Posterior vena cava (tissue), 2 donors: ENCODE data around the gene RAD9A. TPM values are rescaled to one million over a fixed set of nuclear protein-coding genes. Genes with fewer than 3 reads are reported as not detected.

Source experiments
- DNase-seq: peaks from one replicate; pipeline ENCODE4 v3.0.0-alpha.2; 2020; ENCODE audit warnings: low spot score
- intact Hi-C, 2 donors: fragments of 100-400 bp; cut with DNase I; formaldehyde crosslinking; loops; one replicate each; pipeline versions ENCODE4 v1.14.1 to v1.14.2; 2022 to 2023
- total RNA-seq, 2 donors: library from RNA; stranded (reverse); fragmentation: NEBNext Ultra II Directional; extraction: Animal tissue kit (Norgen Biotek cat#: 25700); gene quantifications; one replicate each; pipeline ENCODE4 v1.2.1, GENCODE V29; 2021
- donor health status: DM: yes; HTN: yes; CAD: no.
- donor health status: DM: yes; HTN: yes; CAD: no.

RAD9A gene
- total RNA-seq, 2 donors from 2014 or later = 10.3 to 11.4 TPM

DNA sequence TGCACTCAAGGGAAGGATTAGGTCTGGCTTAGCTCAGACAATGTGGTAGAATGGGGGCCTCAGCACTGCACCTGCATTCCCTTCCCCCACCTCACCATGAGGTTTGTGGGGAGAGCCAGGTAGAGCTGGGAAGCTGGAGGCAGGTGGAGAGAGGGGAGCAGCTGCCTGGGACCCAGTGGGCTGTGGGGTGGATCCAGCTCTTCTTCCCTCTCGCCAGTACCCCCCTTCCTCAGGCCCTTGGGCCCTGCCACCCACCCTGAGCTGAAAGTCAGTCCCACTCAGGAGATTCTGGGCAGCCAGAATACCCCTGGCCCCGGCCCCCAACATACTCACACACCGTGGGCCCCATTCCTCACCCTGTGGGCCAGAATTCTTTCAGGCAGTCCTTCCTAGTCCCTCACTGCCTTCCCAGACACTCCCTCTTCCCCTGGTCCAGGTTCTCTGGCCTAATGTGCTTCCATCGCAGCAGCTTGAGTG is 35.4 kb upstream of the RAD9A start:
- DNase-seq = no peak
- intact Hi-C loops = loop anchor here (2.0 kb wide), 2 partner anchors 14 to 26 kb away; no protein-coding TSS in a partner anchor

DNA sequence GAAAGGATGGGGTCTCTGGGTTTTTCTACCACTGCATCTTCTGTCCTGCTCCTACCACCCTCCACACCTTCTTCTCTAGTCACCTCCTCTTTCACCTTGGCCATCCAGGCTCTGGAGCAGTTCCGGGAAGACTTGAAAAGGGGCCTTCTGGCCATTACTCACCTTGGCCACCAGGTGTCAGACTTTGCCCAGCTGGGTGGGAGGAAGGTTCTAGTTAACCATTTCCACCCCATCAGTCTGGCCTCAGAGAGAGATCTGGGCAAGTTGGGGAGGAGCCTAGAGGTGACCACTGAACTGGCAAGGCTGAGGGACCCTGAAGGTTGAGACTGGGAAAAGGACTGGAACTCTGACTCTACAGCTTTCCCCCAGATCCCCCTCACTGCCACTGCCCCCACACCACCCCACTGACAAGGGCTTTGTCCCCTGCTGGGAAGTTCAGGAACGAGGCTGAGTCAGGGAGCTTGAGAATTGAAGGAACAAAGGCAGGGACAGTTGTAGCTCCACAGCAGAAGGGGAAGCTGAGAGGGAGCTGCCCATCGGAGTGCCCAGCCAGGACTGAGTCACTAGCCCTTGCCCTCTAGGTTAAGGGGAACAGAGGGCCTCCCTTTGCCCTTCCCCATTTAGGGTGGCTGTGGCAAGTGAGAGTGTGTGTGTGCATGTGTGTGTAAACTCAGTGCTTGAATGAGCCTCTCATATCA is 34.8 kb upstream of the RAD9A start:
- intact Hi-C loops = loop anchor here (2.0 kb wide), 2 partner anchors 14 to 26 kb away; no protein-coding TSS in a partner anchor
- peak; percentile 87 for DNase-seq

DNA sequence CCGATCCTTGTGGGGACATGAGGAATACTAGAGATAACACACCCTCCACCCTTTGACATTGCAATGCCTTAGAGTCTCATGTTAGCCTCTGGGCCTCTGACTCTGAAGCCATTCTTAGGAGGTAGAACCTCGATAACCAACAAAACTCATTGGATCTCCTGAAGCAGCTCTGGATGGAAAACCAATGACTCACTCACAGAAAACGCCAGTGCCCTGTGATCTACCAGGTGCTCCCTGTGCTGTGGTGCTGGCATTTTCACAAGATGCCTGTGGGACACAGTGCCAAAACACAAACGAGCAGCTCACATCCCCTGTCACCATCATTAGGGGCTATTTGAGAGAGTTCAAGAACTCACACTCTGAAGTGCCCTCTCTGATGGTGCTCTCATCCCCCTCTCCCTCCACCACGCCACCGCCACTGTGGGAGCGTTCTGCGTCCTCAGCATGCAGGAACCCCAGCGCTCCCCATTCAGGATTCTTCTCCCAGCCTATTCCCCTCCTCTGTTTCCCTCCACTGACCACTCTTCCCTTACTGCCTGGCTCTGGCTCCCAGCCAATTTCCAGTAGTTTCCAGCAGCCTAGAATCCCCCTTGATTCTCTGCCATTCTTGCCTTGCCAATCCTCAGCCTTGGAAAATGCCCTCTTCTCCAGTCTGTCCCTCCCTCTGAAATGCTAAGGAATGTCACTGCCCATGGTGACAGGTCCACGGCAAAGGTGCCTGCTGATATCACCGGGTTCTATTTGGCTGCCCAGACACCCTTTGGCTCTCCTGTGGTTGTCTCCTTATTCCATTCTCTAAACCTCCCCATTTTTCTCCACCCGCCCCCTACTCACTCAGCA is 33.7 kb upstream of the RAD9A start:
- intact Hi-C loops = loop anchor here (2.0 kb wide), 2 partner anchors 13 to 25 kb away; no protein-coding TSS in a partner anchor

DNA sequence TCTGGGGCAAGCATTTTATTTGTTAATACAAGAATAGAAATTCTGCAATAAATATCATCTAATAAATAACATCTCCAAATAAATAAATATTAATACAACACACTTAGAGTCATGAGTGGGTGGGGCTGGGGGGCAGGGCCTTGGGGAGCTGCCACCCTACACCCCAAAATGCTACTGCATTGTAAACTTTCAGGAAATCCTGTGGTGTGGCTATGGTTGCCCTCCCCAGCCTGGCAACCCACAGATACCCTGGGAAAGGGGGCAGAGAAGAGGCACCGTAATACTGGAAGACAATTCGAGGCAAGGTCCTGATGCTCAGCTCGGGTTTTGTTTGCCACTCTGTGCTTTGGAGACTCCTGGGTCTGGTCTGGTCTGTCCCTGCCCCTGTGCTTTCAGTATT is 27.6 kb upstream of the RAD9A start:
- no peak for DNase-seq
- intact Hi-C loops = no loop called here

More for the DNA sequence above, 33.7 kb upstream of the RAD9A start:
- DNase-seq = no peak

DNA sequence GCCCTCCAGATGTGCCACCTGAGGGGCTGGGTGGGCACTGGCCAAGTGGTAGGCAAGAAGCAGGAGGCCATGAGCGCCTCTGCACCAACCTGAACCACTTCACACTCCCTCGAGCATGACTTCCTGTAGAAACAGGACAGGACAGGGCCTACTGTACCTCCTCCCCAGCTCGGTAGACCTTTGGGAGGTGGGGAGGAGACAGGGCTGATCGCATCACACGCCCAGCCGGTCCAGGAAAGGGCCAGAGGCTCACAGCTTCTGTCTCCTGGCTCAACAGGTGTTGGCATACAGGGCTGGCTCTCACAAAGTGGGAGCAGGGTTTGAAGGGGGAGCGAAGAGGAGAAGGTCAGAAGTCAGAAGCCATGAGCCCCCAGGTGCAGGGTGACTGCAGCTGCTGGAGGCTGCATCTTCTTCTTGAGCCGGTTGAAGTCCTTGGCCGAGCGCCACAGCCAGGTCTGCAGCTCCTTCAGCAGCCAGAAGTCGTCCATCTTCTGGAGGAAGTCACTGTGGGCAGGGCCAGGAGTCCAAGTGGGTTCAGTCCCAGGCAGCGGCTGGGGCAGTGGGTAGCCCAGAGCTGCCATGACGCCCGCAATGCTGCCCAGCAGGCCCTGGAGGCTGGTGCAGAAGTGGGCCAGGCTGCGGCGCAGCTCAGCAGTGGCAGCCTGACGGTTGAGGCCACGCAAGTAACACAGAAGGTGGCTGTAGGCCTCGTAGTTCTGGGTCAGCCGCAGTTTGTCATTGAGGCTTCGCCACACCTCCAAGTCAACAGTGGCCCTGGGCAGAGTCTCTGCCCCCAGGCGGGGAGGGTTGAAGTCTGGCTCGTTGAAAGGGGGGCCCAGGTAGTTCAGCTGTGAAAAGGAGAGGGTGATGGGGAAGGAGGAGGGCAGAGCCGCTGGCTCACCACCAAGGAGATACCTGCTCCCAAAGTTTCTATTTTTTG is 26.7 kb upstream of the RAD9A start:
- DNase-seq = no peak
- intact Hi-C loops = no loop called here

DNA sequence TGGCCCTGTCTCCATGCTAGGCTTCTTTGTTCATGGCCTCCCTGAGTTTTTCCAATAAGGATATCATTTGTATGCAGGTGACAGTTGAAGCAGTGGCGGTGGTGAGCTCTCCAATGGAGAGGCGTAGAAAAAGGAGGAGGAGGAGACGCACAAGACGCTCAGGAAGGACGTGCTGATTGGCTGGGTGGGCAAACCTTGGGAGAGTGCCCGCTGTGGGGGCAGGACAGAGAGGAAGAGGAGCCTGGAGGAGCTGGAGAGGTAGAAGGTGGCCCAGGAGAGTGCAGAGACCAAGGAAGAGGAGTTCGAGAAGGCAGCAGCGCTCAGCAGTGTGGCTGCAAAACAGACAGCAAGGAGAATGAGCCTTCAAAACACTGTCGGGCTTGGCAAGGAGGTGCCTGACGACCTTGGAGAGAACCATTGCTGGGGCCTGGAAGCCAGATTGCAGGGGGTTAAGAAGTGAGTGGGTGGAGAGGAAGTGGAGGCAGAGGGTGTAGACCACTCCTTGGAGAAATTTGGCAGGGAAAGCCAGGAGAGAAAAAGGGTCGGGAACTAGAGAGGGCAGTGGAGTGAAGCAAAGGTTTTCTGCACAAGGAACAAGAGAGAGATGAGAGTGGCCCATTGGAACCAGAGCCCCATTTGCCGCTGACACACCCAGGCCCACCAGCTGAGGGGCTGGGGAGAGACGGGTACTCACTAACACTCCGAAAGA is 25.9 kb upstream of the RAD9A start:
- no peak for DNase-seq

DNA sequence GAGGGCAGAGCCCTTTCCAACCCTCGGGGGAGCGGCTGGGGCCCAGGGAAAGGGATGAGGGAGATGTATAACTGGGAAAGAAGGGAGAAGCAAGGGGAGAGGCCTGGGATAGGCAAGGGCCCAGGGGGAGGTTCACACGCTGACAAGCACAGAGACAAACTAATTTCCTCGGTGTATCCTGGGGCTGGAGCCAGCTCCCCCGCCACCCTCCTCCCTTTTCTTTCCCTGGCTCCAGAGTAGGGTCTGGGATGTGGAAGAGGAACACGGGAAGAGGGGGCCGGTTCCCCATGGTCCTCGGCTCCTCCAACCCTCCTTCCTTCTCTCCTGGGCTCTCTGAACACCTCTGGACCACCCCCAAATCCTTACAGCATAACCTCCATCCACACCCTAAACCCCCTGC is 25.2 kb upstream of the RAD9A start:
- intact Hi-C loops = no loop called here
- DNase-seq = no peak

More for the DNA sequence above, 25.9 kb upstream of the RAD9A start:
- intact Hi-C loops = no loop called here

DNA sequence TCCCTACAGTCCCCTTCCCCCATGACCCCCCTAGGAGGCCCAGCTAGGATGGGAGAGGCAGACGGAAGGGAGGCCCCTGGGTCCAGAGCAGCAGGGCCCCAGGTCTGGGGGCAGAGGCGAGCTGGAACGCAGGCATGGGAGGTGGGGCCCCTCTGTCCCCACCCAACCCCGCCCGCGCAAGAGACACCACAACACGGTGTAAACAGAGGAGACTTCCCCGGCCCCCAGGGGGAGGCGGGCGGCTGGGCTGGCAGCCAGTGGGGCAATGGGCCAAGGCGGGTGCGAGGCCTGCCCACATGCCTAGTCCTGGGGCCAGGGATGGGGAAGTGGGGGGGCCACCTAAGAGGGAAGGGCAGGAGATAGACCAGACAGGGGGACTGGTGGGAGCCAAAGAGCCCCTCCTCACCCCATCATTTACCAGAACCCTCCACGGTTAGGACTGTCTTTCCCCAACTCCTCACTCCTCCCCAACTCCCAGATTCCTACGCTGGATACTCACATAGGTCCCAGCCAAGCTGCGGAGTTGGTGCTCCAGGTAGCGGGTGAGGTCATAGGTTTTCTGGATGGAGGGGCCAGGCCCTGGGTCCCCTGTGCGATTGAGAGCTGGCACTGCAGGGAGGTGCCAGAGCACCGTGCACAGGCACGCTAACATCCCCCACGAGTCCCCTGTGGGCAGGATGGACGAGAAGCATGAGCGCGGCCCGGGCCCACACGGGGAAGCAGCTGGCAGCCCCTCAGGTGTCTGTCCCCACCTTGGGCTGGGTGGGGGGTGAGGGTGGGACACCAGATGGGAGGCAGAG is 24.6 kb upstream of the RAD9A start:
- intact Hi-C loops = no loop called here
- no peak for DNase-seq

DNA sequence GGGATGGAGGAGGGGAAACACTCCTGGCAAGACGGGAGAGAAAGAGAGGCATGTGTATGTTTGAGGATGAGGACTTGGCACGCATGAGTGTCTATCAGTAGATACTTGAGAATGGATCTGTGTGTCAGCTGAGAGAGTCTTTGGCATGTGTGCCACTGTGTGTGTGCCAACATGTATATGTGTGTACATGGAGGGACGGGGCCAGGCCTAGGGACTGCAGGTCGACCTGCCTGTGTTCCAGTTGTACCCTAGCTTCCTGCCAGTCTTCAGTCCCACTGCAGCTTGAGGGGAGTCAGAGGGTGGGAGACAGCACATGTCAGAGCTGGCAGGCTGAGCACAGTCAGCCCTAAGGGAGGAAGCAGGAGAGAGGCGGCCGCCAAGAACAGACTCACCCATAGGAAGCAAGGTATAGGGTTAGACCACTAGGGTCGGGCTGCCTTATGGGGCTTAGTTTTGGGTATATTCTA is 24.0 kb upstream of the RAD9A start:
- no peak for DNase-seq

DNA sequence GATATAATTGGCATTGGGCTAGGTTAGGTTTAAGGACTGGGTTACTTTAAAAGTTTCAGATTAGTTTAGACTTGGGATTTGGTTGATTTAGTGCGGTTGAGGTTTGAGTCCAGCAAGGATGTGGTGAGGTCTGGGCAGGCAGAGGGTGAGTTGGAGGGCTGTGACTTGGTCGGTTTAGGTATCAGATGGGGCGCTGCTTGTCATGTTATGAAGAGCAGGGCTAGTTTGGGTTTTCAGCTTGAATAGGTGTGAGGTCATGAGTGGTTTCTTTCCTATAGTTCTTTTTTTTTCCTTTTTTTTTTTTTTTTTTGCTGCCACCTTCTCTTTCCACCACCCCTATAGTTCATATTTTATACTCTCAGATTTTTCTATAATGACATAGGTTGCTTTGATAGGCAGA is 23.2 kb upstream of the RAD9A start:
- no peak for DNase-seq
- intact Hi-C loops = no loop called here

More for the DNA sequence above, 24.0 kb upstream of the RAD9A start:
- intact Hi-C loops = no loop called here

DNA sequence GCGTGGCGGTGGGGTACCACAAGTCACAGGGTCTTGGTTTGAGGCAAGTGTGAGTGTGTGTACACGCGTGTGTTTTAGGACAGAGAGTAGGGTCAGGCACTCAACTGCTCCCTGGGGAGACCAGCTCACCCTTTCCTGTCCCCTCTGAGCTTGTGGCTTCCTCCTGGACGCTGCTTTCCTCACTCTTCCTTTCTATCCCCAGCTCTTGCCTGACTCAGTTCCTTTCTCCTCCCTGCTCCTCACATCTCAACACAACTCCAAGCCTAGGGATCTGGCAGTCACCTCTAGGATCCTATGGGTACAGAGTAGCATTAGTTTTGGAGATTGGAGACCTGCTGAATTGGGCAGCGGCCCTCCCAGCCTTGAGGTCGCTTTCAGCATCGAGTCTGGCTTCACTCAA is 22.5 kb upstream of the RAD9A start:
- no peak for DNase-seq
- intact Hi-C loops = no loop called here

DNA sequence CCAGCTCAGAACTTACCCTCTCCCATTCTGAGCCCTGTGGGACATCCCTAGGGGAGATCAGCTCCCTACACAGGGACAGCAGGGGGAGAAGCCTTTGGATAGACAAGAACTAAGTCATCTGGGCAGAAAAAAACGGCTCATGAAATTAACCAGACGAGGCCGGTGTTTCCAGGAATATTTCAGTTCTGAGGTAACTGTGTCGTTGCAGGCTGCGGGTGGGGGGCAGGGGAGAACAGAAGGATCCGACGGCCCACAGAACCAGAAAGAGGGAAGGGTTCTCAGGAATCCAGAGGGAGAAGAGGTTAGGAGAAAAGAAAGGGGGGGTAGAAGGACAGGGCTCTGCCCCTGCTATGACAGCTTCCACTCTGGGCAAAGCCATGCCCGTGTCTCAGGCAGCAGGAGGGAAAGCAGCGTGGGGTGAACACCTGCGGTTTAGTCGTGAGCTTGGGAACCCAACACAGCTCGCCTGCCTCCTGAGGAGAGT is 21.9 kb upstream of the RAD9A start:
- intact Hi-C loops = loop anchor here in 1 of 2 donors (2.0 kb wide), 1 partner anchor 13 kb away; no protein-coding TSS in a partner anchor
- no peak for DNase-seq

DNA sequence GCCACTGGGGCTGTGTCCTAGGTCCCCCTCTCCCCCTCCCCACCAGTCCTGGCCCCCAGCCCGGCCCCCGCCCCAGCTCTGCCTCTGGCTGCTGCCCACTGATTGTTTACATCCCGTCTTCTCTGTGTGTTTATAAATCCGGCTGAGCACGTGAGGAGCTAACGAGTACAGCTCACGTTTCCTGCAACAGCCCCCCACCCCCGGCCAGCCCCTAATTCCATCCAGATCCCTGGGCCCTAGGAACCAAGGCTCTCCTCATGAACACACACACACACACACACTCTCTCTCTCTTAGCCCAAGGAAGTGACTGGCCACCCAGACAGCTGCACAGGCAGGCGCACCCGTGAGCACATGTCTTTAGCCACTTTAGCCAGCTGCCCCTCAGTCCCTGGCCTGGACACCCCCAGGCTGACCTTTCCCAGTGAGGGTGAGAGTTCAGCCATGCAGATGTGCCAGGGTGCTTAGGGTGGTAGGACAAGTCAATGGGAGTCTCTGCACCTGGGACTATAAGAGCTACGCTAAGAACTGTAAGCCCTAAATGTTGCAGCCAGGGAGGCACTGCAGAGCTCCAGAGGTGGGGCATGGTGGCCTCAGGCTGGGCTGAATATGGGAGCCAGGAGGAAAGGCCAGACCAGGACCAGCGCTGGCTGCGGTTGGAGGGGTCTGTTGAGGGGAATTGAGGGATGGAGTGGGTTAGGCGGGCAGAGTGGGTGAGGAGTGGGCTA is 21.3 kb upstream of the RAD9A start:
- intact Hi-C loops = loop anchor here in 1 of 2 donors (2.0 kb wide), 1 partner anchor 14 kb away; no protein-coding TSS in a partner anchor
- no peak for DNase-seq

DNA sequence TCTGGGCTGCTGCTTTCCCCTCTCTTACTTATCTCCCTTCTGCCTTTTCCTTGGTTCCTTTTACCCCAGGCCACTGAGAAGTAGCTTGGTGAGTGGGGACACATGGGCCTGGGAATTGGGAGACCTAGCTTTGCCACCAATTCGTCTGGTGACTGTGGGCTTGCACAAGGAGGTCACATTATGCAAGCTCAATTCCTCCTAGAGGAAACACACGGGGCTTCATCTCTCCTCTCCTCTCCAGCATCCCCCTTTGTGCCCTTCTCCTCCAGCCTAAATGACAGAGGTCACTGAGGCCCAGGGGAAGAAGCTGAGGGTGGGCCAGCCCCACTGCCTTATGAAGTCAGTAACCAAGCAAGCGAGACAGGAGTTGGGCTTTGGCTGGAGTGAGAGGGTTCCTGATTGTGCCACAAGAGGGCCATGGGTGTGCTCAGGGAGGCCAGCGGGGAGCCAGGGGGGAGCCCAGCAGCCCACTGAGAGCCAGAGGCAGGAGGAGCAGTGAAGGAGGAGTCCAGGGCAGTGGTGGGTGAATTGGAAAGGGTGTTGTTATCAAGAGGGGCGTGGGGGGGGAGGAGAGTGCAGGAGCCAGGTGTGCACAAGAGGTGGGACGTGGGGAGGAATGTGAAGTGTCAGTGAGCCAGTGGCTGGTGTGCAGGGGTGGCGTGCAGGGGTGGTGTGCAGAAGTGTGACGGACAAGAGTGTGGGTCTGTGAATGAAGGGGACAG is 20.4 kb upstream of the RAD9A start:
- intact Hi-C loops = loop anchor here in 1 of 2 donors (2.0 kb wide), 1 partner anchor 15 kb away; no protein-coding TSS in a partner anchor
- DNase-seq = no peak

DNA sequence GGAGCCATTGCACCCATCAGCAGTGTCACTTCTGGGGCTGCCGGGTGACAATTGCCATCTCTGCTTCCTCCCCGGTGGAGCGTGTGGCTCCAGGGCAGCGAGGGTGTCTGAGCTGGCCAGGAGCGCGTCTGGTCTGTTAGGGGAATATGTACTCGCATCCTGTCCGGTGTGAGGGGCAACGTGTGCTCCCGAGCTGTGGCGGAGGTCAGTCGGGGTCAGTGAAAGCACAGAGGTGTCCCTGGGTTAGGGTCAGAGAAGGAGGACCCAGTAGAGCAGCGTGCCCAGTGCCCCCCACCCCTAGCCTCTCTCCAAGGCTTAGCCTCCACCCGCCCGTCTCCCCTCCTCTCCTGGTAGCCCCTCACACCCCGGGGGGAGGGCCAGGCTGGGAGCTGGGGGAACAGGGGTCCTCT is 19.9 kb upstream of the RAD9A start:
- intact Hi-C loops = loop anchor here in 1 of 2 donors (2.0 kb wide), 1 partner anchor 15 kb away; no protein-coding TSS in a partner anchor
- no peak for DNase-seq
